Right lobe of liver (tissue), 4 donors: ENCODE results near the gene STAC2.

Experiments
- POLR2A ChIP-seq: fragments of 450-650 bp; IDR thresholded peaks from one replicate; pipeline ENCODE4 v1.6.1; 2017; ENCODE audit warnings: antibody characterized with exemption, mild to moderate bottlenecking
- TF ChIP-seq, protein P1 (sequence below), 4 donors: fragments of 200-600 bp in 3 of 4; fragments of 450-650 bp in 1 of 4; IDR thresholded peaks; one replicate each; pipeline versions ENCODE4 v1.5.1 to v1.8.0; 2016 to 2022; ENCODE audit warnings: antibody characterized with exemption in 4 of 4, mild to moderate bottlenecking in 2 of 4
- donor health status: DM: no; HTN: no; CAD: no.
- donor health status: DM: no; HTN: no; CAD: no.
- donor health status: DM: no; HTN: yes; CAD: no.

DNA sequence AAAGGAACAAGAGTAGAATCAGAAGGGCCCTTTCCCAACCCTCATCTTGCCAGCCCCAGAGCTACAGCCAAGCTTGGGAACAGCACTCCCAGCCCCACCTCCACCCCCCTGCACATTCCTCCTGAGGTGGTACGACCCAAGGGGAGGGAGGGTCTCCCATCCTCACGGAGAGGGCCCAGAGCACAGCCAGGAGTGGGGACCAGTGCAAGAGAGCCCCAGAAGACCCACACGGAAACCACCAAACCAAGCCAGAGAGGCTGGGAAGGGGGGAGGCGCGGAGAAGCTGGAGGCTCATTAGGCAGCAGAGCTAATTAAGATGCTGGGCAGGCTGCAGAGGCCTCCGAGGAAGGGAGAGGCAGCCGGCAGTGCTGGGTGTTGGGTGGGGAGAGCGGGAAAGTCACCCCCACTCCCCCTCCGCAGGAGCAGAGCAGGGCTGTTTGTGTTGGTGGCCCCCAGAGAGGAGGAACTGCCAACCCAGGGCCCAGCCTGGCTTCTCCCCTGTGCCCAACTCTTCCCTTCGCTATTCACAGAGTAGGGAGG, 30.7 kb downstream of the STAC2 start:
- TF ChIP-seq, protein P1, sequence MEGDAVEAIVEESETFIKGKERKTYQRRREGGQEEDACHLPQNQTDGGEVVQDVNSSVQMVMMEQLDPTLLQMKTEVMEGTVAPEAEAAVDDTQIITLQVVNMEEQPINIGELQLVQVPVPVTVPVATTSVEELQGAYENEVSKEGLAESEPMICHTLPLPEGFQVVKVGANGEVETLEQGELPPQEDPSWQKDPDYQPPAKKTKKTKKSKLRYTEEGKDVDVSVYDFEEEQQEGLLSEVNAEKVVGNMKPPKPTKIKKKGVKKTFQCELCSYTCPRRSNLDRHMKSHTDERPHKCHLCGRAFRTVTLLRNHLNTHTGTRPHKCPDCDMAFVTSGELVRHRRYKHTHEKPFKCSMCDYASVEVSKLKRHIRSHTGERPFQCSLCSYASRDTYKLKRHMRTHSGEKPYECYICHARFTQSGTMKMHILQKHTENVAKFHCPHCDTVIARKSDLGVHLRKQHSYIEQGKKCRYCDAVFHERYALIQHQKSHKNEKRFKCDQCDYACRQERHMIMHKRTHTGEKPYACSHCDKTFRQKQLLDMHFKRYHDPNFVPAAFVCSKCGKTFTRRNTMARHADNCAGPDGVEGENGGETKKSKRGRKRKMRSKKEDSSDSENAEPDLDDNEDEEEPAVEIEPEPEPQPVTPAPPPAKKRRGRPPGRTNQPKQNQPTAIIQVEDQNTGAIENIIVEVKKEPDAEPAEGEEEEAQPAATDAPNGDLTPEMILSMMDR (IDR thresholded peaks at IDR 0.05): no peak
- no peak for TF ChIP-seq POLR2A
